ENCODE results near the gene ANGPTL2. TPM values are rescaled to one million over a fixed set of nuclear protein-coding genes. Genes with fewer than 3 reads are reported as not detected.

The ANGPTL2 gene
- total and polyA plus RNA-seq, 4 donors = 0.93 to 3.2 (median 1.9) TPM

- TF ChIP-seq ZBTB33 (IDR thresholded peaks at IDR 0.05) (no peak), FOXA1 (IDR thresholded peaks at IDR 0.05) (no peak), EGR1 (IDR thresholded peaks at IDR 0.05; ENCODE audit: low read depth in 2 of 2) (no peak), FOXA2 (IDR thresholded peaks at IDR 0.05) (no peak), HNF4G (IDR thresholded peaks at IDR 0.05) (no peak), GABPA (IDR thresholded peaks at IDR 0.05 in 1 of 2, conservative IDR thresholded peaks at IDR 0.05 in 1 of 2) (no peak), SP1 (IDR thresholded peaks at IDR 0.05) (no peak), YY1 (IDR thresholded peaks at IDR 0.05) (no peak)
Measured at GRCh38 chr9:127143920-127144465, 21.6 kb upstream of the ANGPTL2 start (continued).

- peaks cover 0 to 24% (median 14%) of the 10 kb centered on the region in 4 donors for H3K4me1 ChIP-seq (ENCODE audit: control insufficient read depth in 4 of 4, insufficient read depth in 4 of 4, low read length in 3 of 4)
- H3K4me3 ChIP-seq (ENCODE audit: low read depth in 1 of 3, low read length in 3 of 3) = no peak overlapping the region
- H3K36me3 ChIP-seq (ENCODE audit: control insufficient read depth in 4 of 4, insufficient read depth in 3 of 4, low read depth in 1 of 4, low read length in 3 of 4) = no peaks in the 10 kb centered on the region
- H3K27me3 ChIP-seq (ENCODE audit: control insufficient read depth in 4 of 4, insufficient read depth in 4 of 4, low read length in 3 of 4) = no peaks in the 10 kb centered on the region
- no peak for TF ChIP-seq NR2F2 (IDR thresholded peaks at IDR 0.05)
- no peak for TF ChIP-seq FOXA2 (IDR thresholded peaks at IDR 0.05)
- TF ChIP-seq ZBTB33 (IDR thresholded peaks at IDR 0.05) = no peak
- no peak for TF ChIP-seq SP1 (IDR thresholded peaks at IDR 0.05)
- TF ChIP-seq CTCF (IDR thresholded peaks at IDR 0.05; ENCODE audit: low read depth, low read length, missing input control) = no peak
- no peak for TF ChIP-seq RXRA (IDR thresholded peaks at IDR 0.05)
- no peak for TF ChIP-seq EGR1 (IDR thresholded peaks at IDR 0.05; ENCODE audit: low read depth in 2 of 2)
- TF ChIP-seq FOXA1 (IDR thresholded peaks at IDR 0.05) = no peak
- TF ChIP-seq JUND (IDR thresholded peaks at IDR 0.05) = no peak
- no peak for TF ChIP-seq HNF4A (conservative IDR thresholded peaks at IDR 0.05)
- TF ChIP-seq GABPA (IDR thresholded peaks at IDR 0.05 in 1 of 2, conservative IDR thresholded peaks at IDR 0.05 in 1 of 2) = no peak
- no peak for TF ChIP-seq RAD21 (IDR thresholded peaks at IDR 0.05)
- no peak for TF ChIP-seq HNF4G (IDR thresholded peaks at IDR 0.05)
- no peak for TF ChIP-seq MAX (IDR thresholded peaks at IDR 0.05)
- no peak for TF ChIP-seq YY1 (IDR thresholded peaks at IDR 0.05)
- TF ChIP-seq TAF1 (conservative IDR thresholded peaks at IDR 0.05) = no peak
- no peak for TF ChIP-seq REST (IDR thresholded peaks at IDR 0.05)
- TF ChIP-seq ATF3 (IDR thresholded peaks at IDR 0.05) = no peak
- H3K27ac ChIP-seq (ENCODE audit: low read depth in 1 of 2, low read length in 2 of 2) = no peak overlapping the region
- WGBS = 57% methylated on average over 2 of the region's 2 CpGs
- DNase-seq (ENCODE audit: low spot score) = no peak
- H3K9me3 ChIP-seq (ENCODE audit: control insufficient read depth in 4 of 4, low read length in 3 of 4) = no peaks in the 10 kb centered on the region
- no peak overlapping the region for H3K9ac ChIP-seq (ENCODE audit: low read depth in 1 of 2, low read length in 2 of 2)
Measured at GRCh38 chr9:127142931-127143464, 20.6 kb upstream of the ANGPTL2 start.
